ENCODE results near the gene LTBP1.
"Not testable (repeated sequence)": the region's sequence is repeated elsewhere in the genome, so short reads cannot be mapped to it uniquely, and the experiment has no call there.

The LTBP1 gene

DNA sequence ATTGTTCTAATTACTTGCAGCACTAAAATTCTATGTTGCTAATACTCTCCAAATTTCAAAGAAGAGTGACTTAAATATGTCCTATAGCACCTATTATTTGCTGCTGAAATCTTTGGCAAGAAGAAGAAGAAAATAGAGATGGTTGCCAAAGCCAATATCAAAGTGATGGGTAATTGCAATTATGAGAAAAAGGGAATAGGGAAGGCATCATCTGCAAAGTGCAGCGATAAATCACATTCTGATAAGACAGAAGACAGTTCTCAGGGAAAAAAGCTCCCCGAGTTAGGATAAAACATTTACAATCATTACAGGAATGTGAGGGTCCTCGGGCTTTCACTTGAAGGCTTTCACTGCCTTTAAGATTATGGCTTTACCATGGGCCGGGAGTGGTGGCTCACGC, 457.6 kb downstream of the LTBP1 start:
- DNase-seq = no peak

DNA sequence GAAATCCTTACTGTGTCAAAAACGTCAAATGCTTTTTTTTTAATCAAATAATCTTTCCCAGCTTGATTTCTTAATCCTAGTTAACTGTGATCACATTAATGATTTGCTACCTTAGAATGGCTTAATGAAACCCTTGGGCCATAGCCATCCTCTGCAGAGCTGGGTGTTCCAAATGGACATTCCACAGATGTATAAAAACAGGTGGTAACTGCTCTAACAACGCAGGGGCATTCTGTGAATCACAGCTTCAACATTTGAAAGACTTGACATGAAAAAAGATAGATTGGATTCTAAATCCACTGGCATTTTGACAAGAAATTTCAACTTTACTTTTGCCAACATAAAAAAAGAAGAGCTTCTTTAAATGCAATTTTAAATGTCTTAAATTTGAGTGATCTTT, 459.9 kb downstream of the LTBP1 start:
- DNase-seq = no peak

DNA sequence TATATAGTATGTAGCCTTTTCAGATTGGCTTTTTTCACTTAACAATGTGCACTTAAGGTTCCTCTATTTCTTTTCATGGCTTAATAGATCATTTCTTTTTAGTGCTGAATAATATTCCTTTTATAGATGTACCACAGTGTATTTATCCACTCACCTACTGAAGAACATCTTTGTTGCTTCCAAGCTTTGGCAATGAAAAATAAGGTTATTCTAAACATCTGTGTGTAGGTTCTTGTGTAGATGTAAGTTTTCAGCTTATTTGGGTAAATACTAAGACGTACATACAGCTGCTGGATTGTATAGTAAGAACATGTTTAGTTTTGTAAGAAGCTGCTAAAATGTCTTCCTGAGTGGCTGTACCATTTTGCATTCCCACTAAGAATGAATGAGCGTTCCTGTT, 461.4 kb downstream of the LTBP1 start:
- DNase-seq = no peak

DNA sequence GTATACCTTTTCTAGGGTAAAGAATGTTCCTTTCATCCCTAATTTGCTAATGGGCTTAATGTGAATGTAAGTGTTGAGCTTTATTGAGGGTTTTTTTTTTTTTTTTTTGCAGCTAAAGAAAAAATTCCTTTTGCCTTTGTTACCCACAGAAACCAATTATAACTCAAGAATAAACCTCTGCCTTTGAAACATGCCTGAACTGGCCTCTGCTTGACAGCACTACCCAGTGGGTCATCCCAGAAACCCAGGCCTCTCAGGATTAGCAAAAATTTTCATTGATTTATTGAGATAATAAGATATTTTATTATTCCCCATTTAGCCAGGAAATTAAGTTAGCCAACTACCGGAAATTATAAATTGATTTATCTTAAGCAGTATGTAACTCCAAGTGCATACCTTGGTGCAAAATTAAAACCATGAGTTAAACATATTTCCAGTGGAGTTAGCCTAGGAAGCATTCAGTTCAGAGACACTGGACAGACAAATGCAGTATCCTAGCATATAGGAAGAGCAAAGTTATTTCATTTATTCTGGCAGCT, 462.7 kb downstream of the LTBP1 start:
- no peak for DNase-seq

DNA sequence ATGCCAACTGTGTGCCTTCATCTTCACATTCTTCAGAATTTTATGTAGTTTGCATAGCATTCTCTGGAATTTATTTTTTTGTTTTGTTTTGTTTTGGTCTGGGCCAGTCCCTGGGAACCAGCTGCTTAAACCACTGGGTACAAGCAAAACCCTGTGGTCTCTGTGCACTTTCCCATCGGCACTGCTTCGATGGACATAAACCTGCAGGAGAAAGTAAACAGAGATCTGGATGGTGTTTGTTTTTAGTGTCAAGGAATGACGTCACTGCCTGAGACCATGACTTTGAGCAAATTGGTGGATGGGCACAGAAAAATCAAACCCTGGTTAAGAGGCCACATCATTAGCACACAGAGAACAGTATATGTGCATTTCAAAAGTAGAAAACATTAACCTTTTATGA, 465.0 kb downstream of the LTBP1 start:
- no peak for DNase-seq

DNA sequence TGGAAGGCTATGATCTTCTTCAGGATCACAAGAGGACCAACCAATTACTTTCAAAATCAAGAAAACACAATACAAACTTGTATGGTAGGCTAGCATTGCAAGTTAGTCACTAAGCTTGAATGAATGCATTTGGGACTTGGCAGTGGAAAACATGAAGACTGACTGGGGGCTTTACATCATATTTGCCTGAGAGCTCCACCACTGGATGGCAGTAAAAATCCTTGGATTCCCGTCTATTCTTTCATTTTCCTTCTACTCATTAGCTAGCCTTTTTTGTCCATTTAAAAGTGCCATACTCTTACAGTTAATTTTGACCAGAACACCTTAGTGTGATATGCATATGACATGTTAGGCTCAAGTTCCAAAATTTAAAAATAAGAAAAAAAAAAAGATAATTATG, 466.2 kb downstream of the LTBP1 start:
- no peak for DNase-seq

DNA sequence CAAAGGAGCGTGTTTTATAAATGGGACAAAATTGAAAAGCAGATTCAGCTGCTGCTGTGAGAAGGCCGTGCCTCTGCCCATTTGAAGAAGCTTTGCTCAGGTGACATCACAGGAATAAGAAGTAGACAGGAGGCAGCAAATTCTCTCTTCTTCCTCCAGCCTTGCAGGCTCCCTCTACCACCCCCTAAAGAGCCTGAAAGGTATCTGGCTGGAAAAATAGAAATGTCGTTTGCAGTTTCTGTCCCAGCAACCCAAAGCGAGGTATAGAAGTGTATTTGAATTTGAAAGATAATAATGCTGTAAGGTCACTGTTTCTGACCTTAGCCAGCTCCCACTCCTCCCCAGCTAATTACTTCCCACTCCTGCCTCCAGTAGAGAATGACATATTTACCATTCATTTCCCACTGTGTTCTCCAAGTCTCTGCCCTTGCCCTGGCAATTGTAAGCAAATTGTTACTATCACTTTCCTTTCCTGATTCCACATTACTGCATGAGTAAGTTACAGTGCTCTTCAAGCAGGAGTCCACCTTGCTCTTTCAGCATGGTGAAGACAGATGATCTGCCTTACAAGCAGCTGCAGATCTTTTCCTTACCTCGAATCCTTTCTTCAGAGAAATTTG, 472.9 kb downstream of the LTBP1 start:
- DNase-seq = no peak

DNA sequence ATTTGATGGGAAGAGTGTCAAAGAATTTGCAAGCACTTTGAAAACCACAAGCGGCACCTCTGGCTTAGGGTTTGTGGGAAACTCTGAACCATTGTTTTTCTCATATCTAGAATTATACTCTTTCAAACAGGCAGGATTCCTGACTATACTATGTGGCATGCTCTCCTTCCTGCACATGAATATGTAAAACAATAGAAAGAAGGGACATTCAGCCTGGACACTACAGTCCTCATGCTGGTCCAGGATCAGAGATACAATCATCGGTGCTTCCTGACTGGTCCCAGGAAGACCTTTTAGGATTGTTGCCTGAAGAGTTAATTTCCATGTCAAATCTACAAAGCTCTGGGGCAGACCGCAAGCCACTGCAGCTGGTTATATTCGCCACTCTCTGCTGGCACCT, 474.0 kb downstream of the LTBP1 start:
- DNase-seq = no peak

DNA sequence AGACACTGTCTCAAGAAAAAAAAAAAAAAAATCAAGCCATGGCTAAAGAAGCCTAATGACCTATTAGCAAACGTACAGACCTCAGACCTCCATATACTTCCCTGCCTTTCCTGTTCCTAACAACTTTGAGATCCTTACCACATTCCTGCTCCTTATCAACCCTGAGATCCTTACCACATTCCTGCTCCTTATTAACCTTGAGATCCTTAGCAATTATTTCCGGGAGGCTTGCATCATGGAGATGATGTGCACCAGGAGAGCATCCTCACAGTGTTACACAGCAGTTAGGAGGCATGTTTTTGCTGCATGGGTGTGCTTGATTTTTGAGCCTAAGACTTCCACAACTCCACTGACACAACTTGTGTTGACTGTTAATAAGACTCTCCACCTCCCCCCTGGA, 475.1 kb downstream of the LTBP1 start:
- DNase-seq = no peak

DNA sequence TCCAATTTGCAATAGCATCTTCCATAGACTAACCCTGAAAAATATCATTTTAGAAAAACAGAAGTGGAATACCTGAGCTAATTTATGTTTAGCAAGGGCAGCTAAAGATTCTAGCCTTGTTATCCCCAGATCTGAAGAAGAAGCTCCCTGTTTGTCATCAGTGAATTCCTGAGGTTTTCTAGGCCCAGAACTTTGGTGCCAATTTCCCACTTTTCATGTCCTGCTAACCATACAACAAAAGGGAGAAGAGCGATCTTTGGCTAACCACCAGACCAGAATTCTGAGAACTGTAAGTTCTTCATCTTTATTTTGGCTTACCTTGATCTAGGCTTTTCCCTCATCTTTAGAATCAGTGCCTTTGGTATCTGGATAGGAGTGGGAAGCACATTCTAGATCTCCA, 478.4 kb downstream of the LTBP1 start:
- no peak for DNase-seq

DNA sequence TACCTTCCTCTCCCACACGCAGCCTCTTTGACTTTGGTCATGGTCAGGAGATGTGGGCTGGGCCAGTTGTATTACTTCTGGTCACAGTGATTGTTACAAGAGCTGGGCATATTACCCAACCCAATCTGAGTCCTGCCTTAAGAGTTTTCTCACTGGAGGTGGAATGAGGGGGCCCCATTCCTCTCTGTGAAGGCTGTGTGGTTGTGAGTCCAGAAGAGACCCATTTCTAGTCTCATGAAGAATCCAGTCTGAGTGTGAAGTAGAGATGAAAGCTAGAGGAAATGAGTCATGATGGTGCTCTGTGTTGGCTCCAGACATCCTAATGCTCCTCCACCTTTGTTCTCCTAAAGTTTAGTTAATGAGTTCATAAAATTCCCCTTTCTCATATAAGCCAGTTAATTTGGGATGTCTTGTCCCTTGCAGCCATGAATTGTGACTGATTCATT, 478.9 kb downstream of the LTBP1 start:
- DNase-seq = no peak

DNA sequence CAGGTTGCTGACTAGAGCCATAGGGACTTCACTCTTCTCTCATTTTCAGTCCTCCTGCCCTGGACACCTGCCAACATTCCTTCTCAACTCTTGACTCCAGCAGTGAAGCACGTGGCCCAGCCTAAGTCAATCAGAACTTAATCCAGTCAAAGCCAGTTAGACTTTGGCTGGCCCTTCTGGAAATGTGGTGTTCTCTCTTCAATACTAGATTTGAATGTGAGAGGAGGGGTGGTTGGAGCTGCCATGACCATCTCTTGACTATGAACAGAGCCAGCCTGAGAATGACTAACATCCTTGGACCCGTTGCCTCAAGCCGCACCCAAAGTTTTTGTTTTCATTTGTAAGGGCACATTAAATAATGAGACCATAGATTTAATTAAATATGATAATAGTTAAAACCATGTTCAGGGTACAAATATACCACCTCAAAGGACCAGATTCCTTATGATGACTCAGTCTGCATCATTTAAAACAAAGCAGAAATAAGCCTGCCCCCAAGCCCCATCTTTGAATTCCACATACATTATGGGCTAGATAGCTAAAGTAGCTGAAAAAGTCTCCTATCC, 480.0 kb downstream of the LTBP1 start:
- DNase-seq = no peak

DNA sequence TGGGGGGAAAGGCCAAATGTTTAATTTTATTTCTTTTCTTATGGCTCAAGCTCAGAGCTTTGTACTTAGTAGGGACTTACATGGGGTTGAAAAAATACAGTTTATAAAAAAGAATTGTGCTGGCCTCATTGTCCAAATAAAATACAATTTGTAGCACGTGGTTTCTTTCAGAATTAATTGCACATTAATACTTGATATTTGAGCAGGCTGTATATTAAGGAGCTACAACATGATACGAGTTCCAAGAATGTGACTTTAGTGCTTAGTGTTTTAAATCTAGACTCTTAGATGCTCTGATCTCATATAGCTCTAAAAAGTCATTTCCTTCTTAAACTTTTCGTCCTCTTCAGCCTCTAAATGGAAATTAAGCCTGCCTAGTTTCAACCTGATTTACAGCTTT, 483.3 kb downstream of the LTBP1 start:
- DNase-seq = no peak

DNA sequence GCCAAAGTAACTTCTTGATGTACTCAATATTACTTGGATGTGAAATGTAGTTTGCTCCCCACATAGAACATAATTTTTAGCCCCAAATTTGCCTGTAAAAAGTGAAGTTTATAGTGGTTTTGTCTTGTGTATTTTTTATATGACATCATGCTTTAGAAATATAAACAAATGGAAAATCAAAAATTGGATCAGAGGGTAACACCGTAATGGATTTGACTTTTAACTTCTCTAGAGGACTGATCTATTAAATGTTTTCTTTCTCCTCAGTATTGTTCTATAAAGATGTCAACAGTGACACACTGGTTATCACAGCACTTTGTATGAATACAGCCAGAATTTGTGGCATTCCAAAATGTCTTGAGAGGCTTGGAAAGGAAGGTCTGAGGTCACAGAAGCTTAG, 484.1 kb downstream of the LTBP1 start:
- no peak for DNase-seq

DNA sequence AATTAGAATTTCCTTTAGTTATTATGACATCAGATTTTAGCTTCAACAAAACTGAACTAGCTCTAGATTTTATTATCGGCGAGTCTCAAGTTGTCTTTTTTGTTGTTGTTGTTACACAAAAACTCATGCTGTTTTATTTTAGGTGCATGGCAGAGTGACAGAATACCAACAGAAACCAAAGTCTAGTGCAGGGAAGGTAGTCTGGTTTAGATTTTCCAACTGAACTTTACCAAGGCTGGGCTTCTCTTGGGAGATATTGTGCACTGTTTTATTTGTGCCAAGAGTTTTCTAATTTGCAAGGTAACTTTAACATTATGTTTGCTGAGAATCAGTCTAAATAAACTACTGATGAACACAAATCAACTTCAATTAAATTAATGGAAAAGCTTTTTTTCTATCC, 486.1 kb downstream of the LTBP1 start:
- no peak for DNase-seq

DNA sequence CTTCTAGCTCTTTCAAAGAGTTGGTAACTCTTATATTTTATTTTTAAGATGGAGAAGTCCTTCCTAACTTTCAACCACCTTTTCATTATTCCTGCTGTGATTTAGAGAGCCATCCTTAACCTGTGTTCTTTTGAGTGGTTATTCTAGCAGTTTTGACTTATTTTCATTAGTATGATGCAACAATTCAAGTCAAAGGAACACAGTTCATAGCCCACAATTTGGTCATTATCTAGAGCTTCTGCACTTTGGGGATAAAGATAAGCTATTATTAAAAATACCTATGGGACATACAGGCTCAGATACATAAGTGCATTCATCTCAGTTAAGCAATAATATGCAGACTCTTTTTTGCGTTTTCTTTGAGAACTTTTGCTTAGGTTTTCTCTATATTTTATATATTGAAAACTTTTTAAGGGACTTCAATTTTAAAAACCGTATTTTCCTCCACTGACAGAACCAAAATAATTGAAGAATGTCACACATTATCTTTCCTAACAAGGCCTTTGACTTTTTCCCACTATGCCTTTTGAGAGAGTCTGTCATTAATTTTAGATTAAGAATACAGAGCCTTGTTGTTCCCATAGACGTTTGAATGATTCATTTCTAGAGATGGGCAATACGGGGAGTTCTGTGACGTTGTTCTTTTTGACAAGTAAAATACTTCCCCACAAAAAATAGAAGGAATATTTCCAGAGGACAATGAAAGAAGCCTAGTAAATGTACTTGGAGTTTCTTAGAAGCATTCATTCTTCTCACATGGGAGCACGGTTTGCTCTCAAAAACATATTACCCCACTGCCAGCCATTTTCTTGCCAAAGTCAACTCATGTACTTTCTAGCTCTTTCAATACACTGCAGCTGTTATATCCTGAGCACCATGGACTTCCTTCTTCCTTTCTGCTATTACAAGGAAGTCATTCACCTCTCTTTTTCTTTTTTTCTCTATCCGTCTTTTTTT, 486.8 kb downstream of the LTBP1 start:
- DNase-seq = no peak

DNA sequence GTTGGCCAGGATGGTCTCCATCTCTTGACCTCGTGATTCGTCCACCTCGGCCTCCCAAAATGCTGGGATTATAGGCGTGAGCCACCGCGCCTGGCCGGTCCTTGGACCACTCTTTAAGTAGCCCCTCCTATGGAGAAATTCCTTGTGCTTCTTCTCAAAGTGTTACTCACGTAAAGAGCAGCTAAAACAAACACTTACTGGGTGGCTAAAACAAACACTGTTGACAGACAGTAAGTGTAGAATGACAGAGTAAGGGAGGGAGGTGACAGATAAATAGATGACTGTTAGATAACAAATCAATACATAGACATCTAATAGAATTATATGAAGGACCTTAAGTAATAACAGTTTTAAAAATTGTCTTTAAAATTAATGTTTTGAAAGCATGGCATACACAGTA, 488.8 kb downstream of the LTBP1 start:
- no peak for DNase-seq

DNA sequence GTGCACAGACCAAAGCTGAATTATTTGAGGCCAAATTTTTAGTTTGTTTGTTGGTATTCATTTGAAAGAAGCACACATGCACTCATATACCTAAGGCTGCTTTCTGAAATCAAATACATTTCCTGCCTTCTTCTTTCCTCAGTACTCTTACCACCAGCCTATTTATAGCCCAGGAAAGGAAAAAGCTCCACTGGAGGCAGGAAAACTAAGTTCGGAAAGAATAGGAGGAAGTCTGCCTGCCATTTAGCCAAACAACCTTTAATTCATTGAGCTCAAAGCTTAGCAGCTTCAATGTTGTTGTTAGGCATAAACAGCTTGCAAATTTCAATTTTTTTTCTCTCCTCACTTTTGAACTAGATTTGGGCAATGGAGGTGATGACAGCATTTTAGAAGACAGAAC, 489.3 kb downstream of the LTBP1 start:
- DNase-seq = no peak

DNA sequence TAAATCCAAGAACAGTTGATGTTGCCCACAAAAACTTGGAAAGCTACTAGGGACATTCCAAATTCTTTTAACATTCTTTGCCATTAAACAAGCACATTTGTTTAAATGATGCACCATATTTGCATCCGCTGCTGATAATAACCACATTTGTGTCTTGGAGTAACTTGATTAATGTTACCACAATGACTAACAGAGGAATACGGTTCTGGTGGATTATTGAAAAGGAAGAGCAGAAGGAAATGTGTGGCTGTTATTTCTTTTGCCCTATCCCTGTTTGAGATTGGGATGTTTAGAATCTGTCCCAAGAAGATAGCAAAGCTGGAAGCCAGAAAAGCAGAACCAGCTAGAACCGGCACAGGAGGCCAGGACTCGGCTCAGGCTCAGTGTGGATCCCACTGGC, 490.5 kb downstream of the LTBP1 start:
- no peak for DNase-seq

DNA sequence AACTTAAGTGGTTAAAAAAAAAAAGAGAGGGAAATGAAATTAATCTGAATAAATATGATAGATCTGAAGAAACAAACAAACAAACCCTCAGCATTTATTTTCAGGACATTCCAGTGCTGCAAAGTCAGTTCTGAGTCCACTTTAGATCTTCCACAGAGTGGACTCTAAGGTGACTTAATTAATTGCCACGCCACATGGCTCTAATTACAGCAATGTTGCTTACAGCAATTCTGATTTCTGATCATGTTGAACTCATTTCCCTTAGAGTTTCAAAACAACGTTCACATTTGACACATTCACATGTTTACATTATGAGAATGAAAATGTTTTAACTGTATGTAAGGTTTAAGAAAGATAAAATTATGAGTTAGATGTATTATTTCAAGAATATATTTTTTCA, 491.1 kb downstream of the LTBP1 start:
- DNase-seq = no peak

DNA sequence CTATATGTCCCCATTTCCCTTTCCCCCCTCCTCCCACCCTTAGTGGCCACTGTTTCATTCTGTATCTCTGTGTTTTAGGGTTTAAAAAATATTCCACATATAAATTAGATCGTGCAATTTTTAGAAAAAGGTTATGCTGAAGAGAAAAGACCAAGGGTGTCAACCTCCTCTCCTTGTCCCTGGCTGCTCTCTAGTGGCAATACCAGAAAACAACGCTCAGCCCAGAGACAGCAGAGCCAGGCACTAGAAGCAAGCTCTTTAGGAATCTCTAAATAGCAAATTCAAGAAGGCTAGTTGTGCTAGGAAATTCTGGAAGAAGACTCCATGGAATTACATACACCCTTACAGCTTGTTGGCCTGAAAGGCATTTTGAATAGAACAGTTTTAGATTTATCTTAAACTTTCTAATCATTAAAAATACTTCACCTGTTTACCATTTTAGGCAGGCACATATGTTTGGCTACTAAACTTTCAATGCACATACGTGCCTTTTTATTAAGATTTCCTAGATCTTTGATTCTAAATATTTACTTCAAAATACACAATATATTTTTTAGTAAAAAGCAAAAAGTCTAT, 494.6 kb downstream of the LTBP1 start:
- no peak for DNase-seq

DNA sequence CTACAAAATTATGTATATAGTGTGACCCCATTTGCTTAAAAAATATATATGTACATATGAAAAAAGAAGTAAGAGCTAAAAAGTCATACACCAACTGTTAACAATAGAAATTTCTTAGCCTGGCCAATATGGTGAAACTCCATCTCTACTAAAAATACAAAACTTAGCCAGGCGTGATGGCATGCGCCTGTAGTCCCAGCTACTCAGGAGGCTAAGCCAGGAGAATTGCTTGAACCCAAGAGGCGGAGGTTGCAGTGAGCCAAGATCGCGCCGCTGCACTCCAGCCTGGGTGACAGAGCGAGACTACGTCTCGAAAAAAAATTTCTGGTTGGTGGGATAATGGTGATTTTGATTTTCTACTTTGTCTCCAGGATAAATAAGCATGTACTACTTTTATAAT, 495.3 kb downstream of the LTBP1 start:
- not testable (repeated sequence) for DNase-seq

DNA sequence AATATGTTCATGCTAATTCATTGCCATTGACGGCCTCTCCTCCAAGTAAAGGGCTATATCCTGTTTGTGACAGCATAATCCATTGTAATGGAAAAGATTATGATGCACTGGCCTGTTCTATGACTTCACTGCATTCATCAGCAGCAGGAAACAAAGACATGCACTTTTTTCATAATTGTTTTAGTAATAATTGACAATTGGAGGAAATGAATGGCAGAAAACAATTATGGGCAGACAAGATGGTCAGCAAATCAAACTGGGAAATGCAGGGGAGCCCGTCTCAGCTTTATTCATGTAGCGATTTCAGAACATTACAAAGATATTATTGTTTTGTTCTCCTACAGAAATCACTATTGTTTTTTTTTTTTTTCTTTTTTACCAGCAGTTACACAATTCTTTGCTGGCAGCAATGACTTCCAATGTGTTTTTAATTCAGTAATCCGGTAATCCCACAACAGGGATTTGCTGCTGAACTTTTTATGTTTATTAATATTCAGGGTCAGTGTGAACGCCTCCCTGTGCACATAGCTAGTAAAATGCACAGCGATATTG, 495.9 kb downstream of the LTBP1 start:
- DNase-seq = no peak

All from NCI-H1436 treated with DMSO at 0.1 percent for 48 hours (cell line).